IMR-90 (cell line): Measurements from ENCODE around the gene USP9X. TPM values are rescaled to one million over a fixed set of nuclear protein-coding genes. Genes with fewer than 3 reads are reported as not detected.

Experiments used
- ATAC-seq: fragments of 200-7000 bp; cut with Tn5 transposase; 2 replicates; pipeline ENCODE4 v1.9.1; 2020; ENCODE audit warnings: low read depth, mild to moderate bottlenecking, moderate library complexity
- BruUV-seq: library from RNA; stranded (reverse); fragments of 400-500 nt; replicated peaks from 2 replicates; lab custom pipeline; 2021; lab: Mats Ljungman, UMichigan
- CTCF ChIA-PET: fragments of 300-600 bp; formaldehyde crosslinking; extraction: SDS; loops from one replicate; lab custom pipeline; 2021; ENCODE audit warnings: antibody characterized with exemption; lab: Yijun Ruan, JAX
- POLR2A ChIA-PET: fragments of 300-600 bp; sonication (Branson Sonifier 250); formaldehyde crosslinking; loops from one replicate; lab custom pipeline; 2022; ENCODE audit warnings: antibody characterized with exemption; ENCODE audit not compliant: unreplicated experiment; lab: Charles Lee
- DNase-seq: peaks from one replicate; pipeline ENCODE4 v3.0.0; 2013
- H2AFZ ChIP-seq: replicated peaks from 2 replicates; pipeline ENCODE3; 2013; ENCODE audit warnings: low read length, mild to moderate bottlenecking; ENCODE audit not compliant: poor library complexity
- H2AK5ac ChIP-seq: 2 replicates; pipeline ENCODE4 v1.6.1; 2013; ENCODE audit warnings: low read depth, low read length, inconsistent platforms
- H2AK9ac ChIP-seq: replicated peaks from 2 replicates; pipeline ENCODE3; 2013; ENCODE audit warnings: mild to moderate bottlenecking, low read depth, low read length, moderate library complexity; ENCODE audit not compliant: poor library complexity
- H2BK120ac ChIP-seq: 2 replicates; pipeline ENCODE4 v1.6.1; 2013; ENCODE audit warnings: low read depth, low read length, inconsistent platforms
- H2BK15ac ChIP-seq: 3 replicates; pipeline ENCODE4 v1.6.1; 2013; ENCODE audit warnings: low read depth, low read length, inconsistent platforms
- H2BK20ac ChIP-seq: 2 replicates; pipeline ENCODE4 v1.6.1; 2013; ENCODE audit warnings: low read depth, mild to moderate bottlenecking, inconsistent platforms, low read length, moderate library complexity
- H2BK5ac ChIP-seq: 2 replicates; pipeline ENCODE4 v1.6.1; 2013; ENCODE audit warnings: mild to moderate bottlenecking, low read depth, low read length, inconsistent platforms; ENCODE audit not compliant: poor library complexity, severe bottlenecking
- H3K14ac ChIP-seq: replicated peaks from 2 replicates; pipeline ENCODE4 v1.6.1; 2013; ENCODE audit warnings: low read depth, low read length, inconsistent platforms
- H3K18ac ChIP-seq: 2 replicates; pipeline ENCODE4 v1.6.1; 2013; ENCODE audit warnings: low read depth, low read length, control low read depth
- H3K23ac ChIP-seq: 2 replicates; pipeline ENCODE4 v1.6.1; 2013; ENCODE audit warnings: low read depth, low read length, inconsistent platforms
- H3K27ac ChIP-seq: 2 replicates; pipeline ENCODE4 v1.5.1; 2013; ENCODE audit warnings: mild to moderate bottlenecking, control low read depth, low read length; ENCODE audit not compliant: insufficient read depth
- H3K27me3 ChIP-seq: 2 replicates; pipeline ENCODE4 v1.6.1; 2013; ENCODE audit warnings: low read length; ENCODE audit not compliant: control insufficient read depth, insufficient read depth
- H3K36me3 ChIP-seq: 2 replicates; pipeline ENCODE4 v1.6.1; 2013; ENCODE audit warnings: low read length, mixed read lengths; ENCODE audit not compliant: control insufficient read depth, insufficient read depth
- H3K4ac ChIP-seq: 2 replicates; pipeline ENCODE4 v1.6.1; 2013; ENCODE audit warnings: low read depth, low read length, inconsistent platforms
- H3K4me1 ChIP-seq: 2 replicates; pipeline ENCODE4 v1.6.1; 2013; ENCODE audit warnings: low read length, mixed read lengths; ENCODE audit not compliant: control insufficient read depth, insufficient read depth
- H3K4me2 ChIP-seq: 2 replicates; pipeline ENCODE4 v1.6.1; 2013; ENCODE audit warnings: low read depth, mild to moderate bottlenecking, control low read depth, low read length, moderate library complexity
- H3K4me3 ChIP-seq: 2 replicates; pipeline ENCODE4 v1.5.1; 2013; ENCODE audit warnings: low read depth, mild to moderate bottlenecking, control low read depth, low read length, moderate library complexity; ENCODE audit not compliant: insufficient read depth
- H3K56ac ChIP-seq: 2 replicates; pipeline ENCODE4 v1.6.1; 2013; ENCODE audit warnings: low read length, inconsistent platforms; ENCODE audit not compliant: insufficient read depth; ENCODE audit errors: extremely low read depth
- H3K79me1 ChIP-seq, 2 experiments: 2 replicates each; pipeline ENCODE4 v1.6.1; 2013; ENCODE audit warnings: low read length in 2 of 2, inconsistent platforms in 1 of 2, low read depth in 1 of 2
- H3K9ac ChIP-seq: 2 replicates; pipeline ENCODE4 v1.6.1; 2013; ENCODE audit warnings: low read depth, low read length, control low read depth
- H3K9me1 ChIP-seq: 2 replicates; pipeline ENCODE4 v1.6.1; 2013; ENCODE audit warnings: low read length, inconsistent platforms; ENCODE audit not compliant: insufficient read depth
- H3K9me3 ChIP-seq: 2 replicates; pipeline ENCODE4 v1.6.1; 2013; ENCODE audit warnings: low read length; ENCODE audit not compliant: control insufficient read depth, insufficient read depth
- H4K20me1 ChIP-seq: 2 replicates; pipeline ENCODE4 v1.6.1; 2013; ENCODE audit warnings: low read length, inconsistent platforms; ENCODE audit not compliant: insufficient read depth
- H4K5ac ChIP-seq: 2 replicates; pipeline ENCODE4 v1.6.1; 2013; ENCODE audit warnings: mild to moderate bottlenecking, low read depth, low read length, control low read depth
- H4K8ac ChIP-seq, 2 experiments: 2 replicates each; pipeline ENCODE4 v1.6.1; 2013; ENCODE audit warnings: low read depth in 2 of 2, low read length in 2 of 2, control low read depth in 1 of 2, inconsistent platforms in 1 of 2
- H4K91ac ChIP-seq: 2 replicates; pipeline ENCODE4 v1.6.1; 2013; ENCODE audit warnings: low read depth, low read length, inconsistent platforms; ENCODE audit not compliant: insufficient read depth
- BHLHE40 ChIP-seq: fragments of 150-350 bp; IDR thresholded peaks from 2 replicates; pipeline ENCODE4 v1.6.1; 2016; ENCODE audit warnings: mild to moderate bottlenecking, low read depth, low read length
- CEBPB ChIP-seq: IDR thresholded peaks from 2 replicates; pipeline ENCODE4 v1.6.1; 2012; ENCODE audit warnings: low read depth, low read length, improper control_type of control experiment
- CHD1 ChIP-seq: IDR thresholded peaks from 2 replicates; pipeline ENCODE4 v1.6.1; 2012; ENCODE audit warnings: low read depth, low read length, improper control_type of control experiment
- CTCF ChIP-seq: conservative IDR thresholded peaks from 2 replicates; pipeline ENCODE4 v1.5.1; 2012; ENCODE audit warnings: mild to moderate bottlenecking, low read depth, low read length, improper control_type of control experiment
- ELK1 ChIP-seq: fragments of 150-350 bp; IDR thresholded peaks from 2 replicates; pipeline ENCODE4 v1.6.1; 2016; ENCODE audit warnings: low read depth, mild to moderate bottlenecking, low read length, moderate library complexity, borderline replicate concordance
- FOS ChIP-seq: fragments of 150-350 bp; IDR thresholded peaks from 2 replicates; pipeline ENCODE4 v1.6.1; 2016; ENCODE audit warnings: low read depth, low read length
- MAFK ChIP-seq: IDR thresholded peaks from 2 replicates; pipeline ENCODE4 v1.6.1; 2012; ENCODE audit warnings: low read depth, low read length, improper control_type of control experiment
- MAZ ChIP-seq: IDR thresholded peaks from 2 replicates; pipeline ENCODE4 v1.6.1; 2012; ENCODE audit warnings: low read depth, mild to moderate bottlenecking, low read length, improper control_type of control experiment, moderate library complexity, borderline replicate concordance
- MXI1 ChIP-seq: IDR thresholded peaks from 2 replicates; pipeline ENCODE4 v1.6.1; 2012; ENCODE audit warnings: low read depth, mild to moderate bottlenecking, low read length, moderate library complexity, borderline replicate concordance
- NFE2L2 ChIP-seq: fragments of 150-350 bp; IDR thresholded peaks from 2 replicates; pipeline ENCODE4 v1.6.1; 2016; ENCODE audit warnings: low read depth, mild to moderate bottlenecking, low read length
- POLR2A ChIP-seq: IDR thresholded peaks from 2 replicates; pipeline ENCODE4 v1.6.1; 2012; ENCODE audit warnings: mild to moderate bottlenecking, low read depth, low read length
- RAD21 ChIP-seq: IDR thresholded peaks from 2 replicates; pipeline ENCODE4 v1.6.1; 2012; ENCODE audit warnings: low read length, improper control_type of control experiment
- RCOR1 ChIP-seq: IDR thresholded peaks from 2 replicates; pipeline ENCODE4 v1.6.1; 2012; ENCODE audit warnings: mild to moderate bottlenecking, low read length, improper control_type of control experiment; ENCODE audit not compliant: insufficient replicate concordance
- RFX5 ChIP-seq: IDR thresholded peaks from 2 replicates; pipeline ENCODE4 v1.8.0; 2012; ENCODE audit warnings: low read depth, mild to moderate bottlenecking, low read length, moderate library complexity
- SMC3 ChIP-seq: fragments of 150-350 bp; IDR thresholded peaks from 2 replicates; pipeline ENCODE4 v1.6.1; 2016; ENCODE audit warnings: low read depth, mild to moderate bottlenecking, antibody characterized with exemption, low read length, moderate library complexity
- USF2 ChIP-seq: fragments of 150-350 bp; IDR thresholded peaks from 2 replicates; pipeline ENCODE4 v1.6.1; 2017; ENCODE audit warnings: mild to moderate bottlenecking, antibody characterized with exemption, low read length, low read depth
- dilution Hi-C: fragments of 300-500 bp; cut with HindIII; formaldehyde crosslinking; loops from one replicate; pipeline ENCODE4 v1.14.3; 2018; ENCODE audit warnings: low sequenced_read_pairs; ENCODE audit not compliant: unreplicated experiment
- in situ Hi-C: fragments of 300-500 bp; cut with MboI; formaldehyde crosslinking; loops from 3 replicates; pipeline ENCODE4 v1.14.3; 2019; ENCODE audit warnings: low sequenced_read_pairs, inconsistent platforms, mixed read lengths
- intact Hi-C: fragments of 100-400 bp; cut with micrococcal nuclease; formaldehyde crosslinking; loops from 2 replicates; pipeline ENCODE4 v1.10.0; 2022
- polyA plus RNA-seq, 3 experiments: library from polyadenylated mRNA; depleted of rRNA; stranded (reverse); fragments of >200 nt; gene quantifications; 2 replicates each; pipeline ENCODE4 v1.2.3, GENCODE V29; 2012; ENCODE audit warnings: low replicate concordance in 1 of 3
- total RNA-seq: library from RNA; depleted of rRNA; stranded (reverse); fragments of >200 nt; gene quantifications from 2 replicates; pipeline ENCODE4 v1.2.3, GENCODE V29; 2012

Gene USP9X
- total and polyA plus RNA-seq, 2 of the 4 experiments (the other 2 are of a cell fraction) = 17.5 to 104 TPM

- no peak overlapping the region for H3K18ac ChIP-seq
- intact Hi-C loops = no loop called here
- no peak overlapping the region for H2AK9ac ChIP-seq
- H3K27me3 ChIP-seq = peaks cover 5% of the 10 kb centered on the region
- no peak for ATAC-seq
- H3K23ac ChIP-seq = no peak overlapping the region
- dilution Hi-C loops = no loop called here
- H3K4ac ChIP-seq = no peak overlapping the region
- ChIA-PET CTCF (interaction anchor here (0.6 kb wide), 1 partner anchor 20 kb away, joined by 5 read pairs; no protein-coding TSS in a partner anchor), POLR2A (no interaction called here)
- peaks cover 0 to 29% of the 10 kb centered on the region in 2 experiments; a peak in 3 of 4 replicates for H3K79me1 ChIP-seq
- no peak overlapping the region for H3K4me2 ChIP-seq
- H3K27ac ChIP-seq = no peak overlapping the region
- H2BK15ac ChIP-seq = no peak overlapping the region
- H3K4me1 ChIP-seq = peaks cover 3% of the 10 kb centered on the region
- H4K8ac ChIP-seq = no peak overlapping the region
- no peak overlapping the region for H2BK5ac ChIP-seq
- H2BK120ac ChIP-seq = no peak overlapping the region
- no peak overlapping the region for H2AFZ ChIP-seq
- no peak overlapping the region for H2AK5ac ChIP-seq
- no peak for DNase-seq
- no peak overlapping the region for H4K5ac ChIP-seq
- H3K36me3 ChIP-seq = 0 out of 2 replicates have a peak, but pooled peaks cover 1% of the 10 kb centered on the region
- no peak overlapping the region for H3K14ac ChIP-seq
- no peak overlapping the region for H3K56ac ChIP-seq
- no peak overlapping the region for H3K9ac ChIP-seq
- no peak overlapping the region for H4K91ac ChIP-seq
- TF ChIP-seq MXI1 = no peak
- TF ChIP-seq ELK1 = no peak
- TF ChIP-seq RAD21 = no peak
- TF ChIP-seq BHLHE40 = no peak
- no peak for TF ChIP-seq CEBPB
- no peak for TF ChIP-seq MAFK
- no peak for TF ChIP-seq POLR2A
- no peak for TF ChIP-seq CHD1
- TF ChIP-seq FOS = no peak
- TF ChIP-seq SMC3 = no peak
- TF ChIP-seq RCOR1 = no peak
- no peak for TF ChIP-seq RFX5
- TF ChIP-seq NFE2L2 = no peak
- TF ChIP-seq USF2 = no peak
- no peak for TF ChIP-seq CTCF
- no peak for TF ChIP-seq MAZ
- H3K9me1 ChIP-seq = peaks cover 19% of the 10 kb centered on the region
- no peak overlapping the region for H3K4me3 ChIP-seq
- in situ Hi-C loops = no loop called here
- no peak overlapping the region for H2BK20ac ChIP-seq
- peaks cover 97% of the 10 kb centered on the region for H4K20me1 ChIP-seq
- no peaks in the 10 kb centered on the region for H3K9me3 ChIP-seq
- no TSS peak for BruUV-seq
Observed at GRCh38 chrX:41097326-41097725, 12.1 kb downstream of the USP9X start.
